HCT116 (cell line): ENCODE results near the gene DNAH9. TPM values are rescaled to one million over a fixed set of nuclear protein-coding genes. Genes with fewer than 3 reads are reported as not detected.

Source experiments
- ATAC-seq: fragments of 200-7000 bp; cut with Tn5 transposase; 2 replicates; pipeline ENCODE4 v1.9.1; 2020; ENCODE audit warnings: mild to moderate bottlenecking, moderate library complexity
- BruUV-seq: library from RNA; stranded (reverse); fragments of 400-500 nt; replicated peaks from 2 replicates; lab custom pipeline; 2021; lab: Mats Ljungman, UMichigan
- CTCF ChIA-PET: fragments of 300-600 bp; sonication (Branson Sonifier 250); formaldehyde crosslinking; loops from one replicate; lab custom pipeline; 2021; ENCODE audit warnings: antibody characterized with exemption; lab: Charles Lee
- POLR2A ChIA-PET: fragments of 300-600, 350-600 bp; sonication (Branson Sonifier 250); formaldehyde crosslinking; loops from one replicate; lab custom pipeline; 2021; ENCODE audit warnings: antibody characterized with exemption; lab: Charles Lee
- RAD21 ChIA-PET, 2 experiments: fragments of 300-600 bp; sonication (Branson Sonifier 250); formaldehyde crosslinking; loops; one replicate each; lab custom pipeline; 2023; ENCODE audit warnings: low total read pairs in 2 of 2; ENCODE audit not compliant: uncharacterized antibody in 2 of 2, unreplicated experiment in 2 of 2, low non-redundant PET in 1 of 2; lab: Charles Lee
- DNase-seq: peaks from one replicate; pipeline ENCODE4 v3.0.0-alpha.2; 2010; ENCODE audit warnings: low read depth, low spot score
- H2AFZ ChIP-seq: fragments of 200-600 bp; shearing (Covaris generic), sonication (generic); 2 replicates; pipeline ENCODE4 v1.6.1; 2017; ENCODE audit warnings: low read depth, mixed run types, mixed read lengths, antibody characterized with exemption, low read length; ENCODE audit not compliant: poor library complexity, severe bottlenecking
- H3K27ac ChIP-seq: 2 replicates; pipeline ENCODE4 v1.5.1; 2012; ENCODE audit warnings: low read depth, low read length
- H3K27me3 ChIP-seq: fragments of 200-600 bp; sonication (generic); 2 replicates; pipeline ENCODE4 v1.6.1; 2016; ENCODE audit warnings: mixed run types, low read length, mixed read lengths; ENCODE audit not compliant: insufficient read depth
- H3K36me3 ChIP-seq, 2 experiments: fragments of 200-500 bp in 1 of 2; fragments of 200-600 bp in 1 of 2; sonication (Bioruptor generic) in 1 of 2; sonication (generic) in 1 of 2; 2 replicates each; pipeline versions ENCODE4 v1.5.1 to v1.6.1; 2014 to 2016; ENCODE audit warnings: low read length in 2 of 2, inconsistent platforms in 1 of 2, mixed read lengths in 1 of 2, mixed run types in 1 of 2; ENCODE audit not compliant: insufficient read depth in 2 of 2, control insufficient read depth in 1 of 2
- H3K4me1 ChIP-seq, 2 experiments: fragments of 200-600 bp in 1 of 2; sonication (generic) in 1 of 2; 2 replicates each; pipeline versions ENCODE4 v1.5.1 to v1.6.1; 2012 to 2017; ENCODE audit warnings: low read length in 2 of 2, inconsistent platforms in 1 of 2, mild to moderate bottlenecking in 1 of 2, mixed read lengths in 1 of 2, mixed run types in 1 of 2, moderate library complexity in 1 of 2; ENCODE audit not compliant: insufficient read depth in 2 of 2, control insufficient read depth in 1 of 2
- H3K4me2 ChIP-seq: fragments of 200-600 bp; sonication (generic); 2 replicates; pipeline ENCODE4 v1.6.1; 2017; ENCODE audit warnings: mixed run types, low read length, mixed read lengths
- H3K4me3 ChIP-seq, 2 experiments: fragments of 200-600 bp in 1 of 2; sonication (generic) in 1 of 2; replicated peaks in 1 of 2; 2 replicates each; pipeline ENCODE4 v1.5.1; 2011 to 2016; ENCODE audit warnings: low read length in 2 of 2, control low read depth in 1 of 2, low read depth in 1 of 2, mild to moderate bottlenecking in 1 of 2, mixed read lengths in 1 of 2, mixed run types in 1 of 2
- H3K79me2 ChIP-seq: fragments of 200-600 bp; sonication (generic); 2 replicates; pipeline ENCODE4 v1.6.1; 2017; ENCODE audit warnings: mild to moderate bottlenecking, mixed run types, low read length, moderate library complexity, mixed read lengths; ENCODE audit not compliant: insufficient read depth
- H3K9ac ChIP-seq: fragments of 200-600 bp; sonication (generic); 2 replicates; pipeline ENCODE4 v1.6.1; 2016; ENCODE audit warnings: low read length, mixed read lengths
- H3K9me2 ChIP-seq: fragments of 200-600 bp; sonication (generic), shearing (Covaris generic); 2 replicates; pipeline ENCODE4 v1.6.1; 2017; ENCODE audit warnings: mixed run types, mild to moderate bottlenecking, moderate library complexity; ENCODE audit not compliant: insufficient read depth
- H3K9me3 ChIP-seq, 2 experiments: fragments of 200-500 bp in 1 of 2; fragments of 200-600 bp in 1 of 2; sonication (Bioruptor generic) in 1 of 2; sonication (generic) in 1 of 2; 2 replicates each; pipeline ENCODE4 v1.6.1; 2014 to 2017; ENCODE audit warnings: low read length in 2 of 2, mixed read lengths in 2 of 2, inconsistent platforms in 1 of 2, low read depth in 1 of 2, mild to moderate bottlenecking in 1 of 2, mixed run types in 1 of 2, moderate library complexity in 1 of 2; ENCODE audit not compliant: control insufficient read depth in 1 of 2, insufficient read depth in 1 of 2
- H4K20me1 ChIP-seq: fragments of 200-600 bp; sonication (generic), shearing (Covaris generic); 2 replicates; pipeline ENCODE4 v1.6.1; 2017; ENCODE audit warnings: mixed run types, mild to moderate bottlenecking, moderate library complexity; ENCODE audit not compliant: insufficient read depth
- CEBPB ChIP-seq: IDR thresholded peaks from 2 replicates; pipeline ENCODE4 v1.6.1; 2012; ENCODE audit warnings: low read depth
- FOSL1 ChIP-seq: IDR thresholded peaks from 2 replicates; pipeline ENCODE4 v1.6.1; 2012; ENCODE audit warnings: low read depth
- TCF7L2 ChIP-seq: IDR thresholded peaks from 2 replicates; pipeline ENCODE4 v1.7.0; 2011; ENCODE audit warnings: borderline replicate concordance, inconsistent platforms; ENCODE audit not compliant: insufficient read depth, insufficient read length; ENCODE audit errors: extremely low read depth
- YY1 ChIP-seq: IDR thresholded peaks from 2 replicates; pipeline ENCODE4 v1.6.1; 2011; ENCODE audit warnings: low read length, low read depth, moderate library complexity, mild to moderate bottlenecking; ENCODE audit not compliant: insufficient replicate concordance; ENCODE audit errors: extremely low read depth
- intact Hi-C: fragments of 100-400 bp; cut with micrococcal nuclease; formaldehyde crosslinking; loops from 2 replicates; pipeline ENCODE4 v1.10.0; 2022
- total RNA-seq: library from RNA; stranded (reverse); gene quantifications from one replicate; pipeline ENCODE4 v1.2.1, GENCODE V29; 2021; ENCODE audit not compliant: unreplicated experiment

Gene DNAH9
- total RNA-seq, 1 experiment from 2014 or later: not detected

DNA sequence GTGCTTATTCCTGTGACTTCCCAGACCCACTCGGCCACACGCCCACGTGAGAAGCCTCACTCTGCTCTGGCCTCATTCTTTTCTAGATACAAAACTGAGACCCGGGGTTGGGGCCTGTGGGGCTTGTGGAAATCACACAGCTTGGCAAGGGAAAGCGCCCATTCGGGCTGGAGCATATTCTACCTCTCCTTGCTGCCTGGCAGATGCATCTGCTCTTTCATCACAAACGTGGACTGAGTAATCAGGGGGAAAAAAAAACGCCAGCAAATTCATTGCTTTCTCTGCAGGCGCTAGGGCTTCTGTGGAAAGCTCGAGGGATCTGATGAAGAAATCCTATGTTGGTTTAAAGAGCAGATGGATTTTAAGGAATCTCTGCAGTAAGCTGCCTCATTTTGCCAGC is 44.4 kb downstream of the DNAH9 start:
- H3K27ac ChIP-seq: no peak overlapping the region
- ChIA-PET CTCF (no interaction called here), RAD21 (no interaction called here), POLR2A (no interaction called here)
- H3K36me3 ChIP-seq: no peaks in the 10 kb centered on the region
- no peaks in the 10 kb centered on the region for H3K9me3 ChIP-seq
- H3K4me3 ChIP-seq: no peak overlapping the region
- TF ChIP-seq CEBPB: no peak
- TF ChIP-seq TCF7L2: no peak
- H4K20me1 ChIP-seq: no peaks in the 10 kb centered on the region
- DNase-seq: no peak
- no TSS peak for BruUV-seq
- intact Hi-C loops: loop anchor here (5.0 to 10.0 kb wide), 3 partner anchors 240 to 905 kb away; no protein-coding TSS in a partner anchor
- H3K4me2 ChIP-seq: no peak overlapping the region
- H3K4me1 ChIP-seq: no peaks in the 10 kb centered on the region
- no peaks in the 10 kb centered on the region for H3K9me2 ChIP-seq
- H3K27me3 ChIP-seq: no peaks in the 10 kb centered on the region
- no peak overlapping the region for H2AFZ ChIP-seq
- ATAC-seq: no peak
- no peaks in the 10 kb centered on the region for H3K79me2 ChIP-seq
- no peak overlapping the region for H3K9ac ChIP-seq

DNA sequence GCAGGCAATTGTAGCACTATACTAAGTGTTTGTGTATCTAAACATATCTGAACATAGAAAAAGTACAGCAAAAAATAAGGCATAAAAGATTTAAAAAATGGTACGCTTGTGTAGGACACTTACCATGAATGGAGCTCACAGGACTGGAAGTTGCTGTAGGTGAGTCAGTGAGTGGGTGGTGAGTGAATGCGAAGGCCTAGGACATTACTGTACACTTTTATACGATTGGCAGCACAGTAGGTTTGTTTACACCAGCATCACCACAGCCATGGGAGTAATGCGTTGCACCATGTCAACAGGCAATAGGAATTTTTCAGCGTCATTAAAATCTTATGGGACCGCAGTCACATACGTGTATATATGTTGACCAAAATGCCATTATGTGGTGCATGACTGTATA is 45.6 kb downstream of the DNAH9 start:
- no peak for ATAC-seq
- H3K4me3 ChIP-seq: no peak overlapping the region
- intact Hi-C loops: loop anchor here (1.0 to 10.0 kb wide), 4 partner anchors 238 to 907 kb away; no protein-coding TSS in a partner anchor
- ChIA-PET POLR2A (no interaction called here), RAD21 (no interaction called here)
- TF ChIP-seq YY1 (no peak), FOSL1 (no peak)
- TF ChIP-seq, all 23 proteins: peak for 0
- Histone ChIP-seq H4K20me1 (no peaks in the 10 kb centered on the region), H3K27ac (no peak overlapping the region), H3K9me2 (no peaks in the 10 kb centered on the region), H3K9me3 (no peaks in the 10 kb centered on the region), H3K27me3 (no peaks in the 10 kb centered on the region), H3K36me3 (no peaks in the 10 kb centered on the region), H3K79me2 (no peaks in the 10 kb centered on the region), H2AFZ (no peak overlapping the region), H3K4me1 (no peaks in the 10 kb centered on the region), H3K9ac (no peak overlapping the region), H3K4me2 (no peak overlapping the region)
- BruUV-seq: no TSS peak
- CTCF ChIA-PET: interaction anchor here (0.8 to 1.5 kb wide), 12 partner anchors 10 to 1000 kb away, joined by 3 to 9 read pairs (median 4); no protein-coding TSS in a partner anchor
- no peak for DNase-seq
